Type B pancreatic cell (in vitro differentiated cells): ENCODE measurements around the gene CETN1. TPM values are rescaled to one million over a fixed set of nuclear protein-coding genes. Genes with fewer than 3 reads are reported as not detected.

Experiments
- DNase-seq: peaks from one replicate; pipeline ENCODE4 v3.0.0; 2021; ENCODE audit warnings: mixed read lengths; ENCODE audit not compliant: unreplicated experiment; ENCODE audit errors: extremely low spot score
- H3K27ac Mint-ChIP-seq: 2 replicates; pipeline ENCODE4 v1.8.0; 2021; ENCODE audit warnings: mild to moderate bottlenecking, mixed read lengths
- H3K27me3 Mint-ChIP-seq: 2 replicates; pipeline ENCODE4 v1.8.0; 2021; ENCODE audit warnings: mixed read lengths
- H3K36me3 Mint-ChIP-seq: 2 replicates; pipeline ENCODE4 v1.8.0; 2021; ENCODE audit warnings: mixed read lengths
- H3K4me1 Mint-ChIP-seq: one replicate; pipeline ENCODE4 v1.8.0; 2021; ENCODE audit warnings: mixed read lengths; ENCODE audit not compliant: unreplicated experiment
- H3K4me3 Mint-ChIP-seq: 2 replicates; pipeline ENCODE4 v1.8.0; 2021; ENCODE audit warnings: mild to moderate bottlenecking, mixed read lengths
- H3K9me3 Mint-ChIP-seq: 2 replicates; pipeline ENCODE4 v1.8.0; 2021; ENCODE audit warnings: mixed read lengths
- total RNA-seq: library from RNA; stranded (reverse); gene quantifications from 2 replicates; pipeline ENCODE4 v1.2.1, GENCODE V29; 2021; ENCODE audit warnings: low replicate concordance
- TF ChIP-seq, protein P1 (sequence below): fragments of 200-600 bp; sonication (generic); conservative IDR thresholded peaks from 2 replicates; pipeline ENCODE4 v1.5.0; 2021; ENCODE audit warnings: antibody characterized with exemption, mild to moderate bottlenecking

Gene CETN1
- total RNA-seq, 1 donor from 2014 or later, result not detected

DNA sequence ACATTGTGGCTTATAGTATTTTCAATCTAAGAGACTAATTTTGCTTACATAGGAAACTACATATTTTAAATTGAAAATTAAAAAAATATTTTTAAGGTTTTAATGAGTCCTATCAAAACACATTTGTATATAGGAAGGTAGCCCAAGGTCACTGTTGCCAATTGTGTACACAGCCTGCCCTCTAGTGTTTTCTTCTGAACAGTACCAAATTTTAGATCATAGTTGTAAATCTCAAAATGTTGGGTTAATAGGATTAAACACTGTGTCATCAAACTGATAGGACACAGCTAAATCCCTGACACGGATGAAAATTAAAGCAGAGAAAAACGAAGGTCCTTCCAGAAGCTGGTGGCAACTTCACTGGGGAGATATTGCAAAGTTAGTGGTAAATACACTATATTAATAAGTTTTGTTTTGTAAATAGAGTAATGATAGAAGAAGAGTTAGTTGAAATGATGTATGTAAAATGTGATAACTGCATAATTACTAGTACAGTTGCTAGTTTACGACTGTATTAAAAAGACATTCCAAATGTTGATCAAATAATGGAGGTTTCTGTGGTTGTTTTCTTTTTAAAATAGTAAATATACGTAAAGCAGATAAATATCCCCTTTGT is 36.3 kb downstream of the CETN1 start:
- H3K4me3 Mint-ChIP-seq, result no peak overlapping the region
- no peaks in the 10 kb centered on the region for H3K9me3 Mint-ChIP-seq
- H3K36me3 Mint-ChIP-seq, result no peaks in the 10 kb centered on the region
- H3K27me3 Mint-ChIP-seq, result no peaks in the 10 kb centered on the region
- DNase-seq, result no peak
- no peak overlapping the region for H3K27ac Mint-ChIP-seq
- TF ChIP-seq, protein P1, sequence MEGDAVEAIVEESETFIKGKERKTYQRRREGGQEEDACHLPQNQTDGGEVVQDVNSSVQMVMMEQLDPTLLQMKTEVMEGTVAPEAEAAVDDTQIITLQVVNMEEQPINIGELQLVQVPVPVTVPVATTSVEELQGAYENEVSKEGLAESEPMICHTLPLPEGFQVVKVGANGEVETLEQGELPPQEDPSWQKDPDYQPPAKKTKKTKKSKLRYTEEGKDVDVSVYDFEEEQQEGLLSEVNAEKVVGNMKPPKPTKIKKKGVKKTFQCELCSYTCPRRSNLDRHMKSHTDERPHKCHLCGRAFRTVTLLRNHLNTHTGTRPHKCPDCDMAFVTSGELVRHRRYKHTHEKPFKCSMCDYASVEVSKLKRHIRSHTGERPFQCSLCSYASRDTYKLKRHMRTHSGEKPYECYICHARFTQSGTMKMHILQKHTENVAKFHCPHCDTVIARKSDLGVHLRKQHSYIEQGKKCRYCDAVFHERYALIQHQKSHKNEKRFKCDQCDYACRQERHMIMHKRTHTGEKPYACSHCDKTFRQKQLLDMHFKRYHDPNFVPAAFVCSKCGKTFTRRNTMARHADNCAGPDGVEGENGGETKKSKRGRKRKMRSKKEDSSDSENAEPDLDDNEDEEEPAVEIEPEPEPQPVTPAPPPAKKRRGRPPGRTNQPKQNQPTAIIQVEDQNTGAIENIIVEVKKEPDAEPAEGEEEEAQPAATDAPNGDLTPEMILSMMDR, result peak; percentile 88
- peaks cover 15% of the 10 kb centered on the region for H3K4me1 Mint-ChIP-seq

DNA sequence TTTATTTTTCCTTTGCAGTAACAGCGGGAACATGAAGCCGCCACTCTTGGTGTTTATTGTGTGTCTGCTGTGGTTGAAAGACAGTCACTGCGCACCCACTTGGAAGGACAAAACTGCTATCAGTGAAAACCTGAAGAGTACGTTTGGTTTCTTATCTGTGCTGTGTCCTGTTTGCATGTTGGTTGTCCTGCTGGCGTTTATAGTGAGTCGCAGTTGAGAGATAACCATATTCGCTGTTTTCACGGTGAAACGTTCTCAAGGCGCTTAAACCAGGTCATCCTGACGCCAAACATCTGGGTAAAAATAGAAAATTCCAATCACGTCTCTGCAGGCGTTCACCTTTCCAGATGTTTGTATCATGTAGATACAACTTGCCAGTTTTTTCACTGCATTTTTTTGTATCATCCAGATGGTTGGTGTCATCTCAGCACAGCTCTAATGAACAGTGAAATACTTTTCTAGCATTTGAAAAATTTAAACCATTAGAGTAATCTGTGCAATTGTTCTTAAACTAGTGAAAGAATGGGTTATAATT is 37.9 kb downstream of the CETN1 start:
- Mint-ChIP-seq H3K36me3 (no peaks in the 10 kb centered on the region), H3K4me1 (peaks cover 15% of the 10 kb centered on the region), H3K9me3 (no peaks in the 10 kb centered on the region), H3K4me3 (no peak overlapping the region), H3K27ac (no peak overlapping the region), H3K27me3 (no peaks in the 10 kb centered on the region)
- TF ChIP-seq, protein P1, result no peak
- DNase-seq, result no peak

DNA sequence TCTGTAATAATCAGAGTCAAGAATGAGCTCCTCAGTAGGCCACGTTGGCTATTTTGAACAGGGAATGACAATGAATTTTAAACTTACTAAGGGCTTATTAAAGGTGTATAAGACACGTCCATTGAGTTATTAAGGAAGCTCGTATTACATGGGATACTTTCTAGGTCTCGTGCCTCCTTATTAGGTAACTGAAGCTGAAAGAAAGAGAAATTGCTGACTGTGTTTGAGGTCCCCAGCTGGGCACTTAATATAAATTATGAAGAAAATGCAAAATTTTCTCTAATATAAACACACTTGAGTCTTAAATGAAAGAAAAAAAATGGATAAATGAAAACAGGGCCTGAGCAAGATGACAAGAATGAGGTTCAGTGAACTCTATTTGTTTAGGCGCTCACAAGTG is 38.4 kb downstream of the CETN1 start:
- Mint-ChIP-seq H3K9me3 (no peaks in the 10 kb centered on the region), H3K4me1 (peaks cover 15% of the 10 kb centered on the region), H3K27ac (no peak overlapping the region), H3K4me3 (no peak overlapping the region), H3K27me3 (no peaks in the 10 kb centered on the region), H3K36me3 (no peaks in the 10 kb centered on the region)
- no peak for DNase-seq
- TF ChIP-seq, protein P1, result no peak

DNA sequence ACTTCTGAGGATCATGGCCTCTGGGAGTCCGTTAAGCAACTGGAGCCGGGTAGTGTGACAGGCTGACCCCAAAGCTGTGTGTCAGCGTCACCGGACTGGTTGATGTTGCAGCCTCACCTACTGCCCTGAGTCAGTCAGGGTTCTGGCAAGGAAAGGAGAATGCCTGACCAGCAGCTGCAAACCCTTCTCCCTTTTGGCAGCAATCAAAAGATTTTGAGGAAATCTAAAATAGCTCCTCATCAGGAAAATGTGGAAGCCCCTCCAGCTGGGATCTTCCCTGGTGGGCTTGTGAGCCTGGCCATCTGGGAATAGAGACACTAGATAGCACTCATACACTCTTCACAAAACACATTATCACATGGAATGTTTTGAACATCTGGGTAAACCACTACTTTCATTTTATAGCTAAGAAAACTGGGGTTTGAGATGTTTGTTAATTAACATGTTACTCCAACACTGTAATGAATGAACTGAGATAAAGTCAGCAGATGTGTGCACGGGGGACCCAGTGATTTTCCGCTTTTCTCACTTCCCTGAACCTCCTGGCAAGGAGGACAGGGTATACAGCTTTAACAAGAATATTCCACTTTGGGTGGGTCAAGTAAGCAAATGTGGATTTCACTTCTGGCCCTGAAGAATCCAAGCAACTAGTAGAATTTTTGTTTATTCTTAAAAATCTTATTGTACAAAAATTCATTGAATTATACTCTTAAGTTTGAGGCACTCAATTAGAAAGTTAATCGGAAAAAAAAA is 41.3 kb downstream of the CETN1 start:
- peaks cover 16% of the 10 kb centered on the region for H3K4me1 Mint-ChIP-seq
- no peaks in the 10 kb centered on the region for H3K36me3 Mint-ChIP-seq
- no peak overlapping the region for H3K4me3 Mint-ChIP-seq
- H3K27ac Mint-ChIP-seq, result no peak overlapping the region
- DNase-seq, result no peak
- H3K9me3 Mint-ChIP-seq, result no peaks in the 10 kb centered on the region
- TF ChIP-seq, protein P1, result no peak
- peaks cover 3% of the 10 kb centered on the region for H3K27me3 Mint-ChIP-seq

DNA sequence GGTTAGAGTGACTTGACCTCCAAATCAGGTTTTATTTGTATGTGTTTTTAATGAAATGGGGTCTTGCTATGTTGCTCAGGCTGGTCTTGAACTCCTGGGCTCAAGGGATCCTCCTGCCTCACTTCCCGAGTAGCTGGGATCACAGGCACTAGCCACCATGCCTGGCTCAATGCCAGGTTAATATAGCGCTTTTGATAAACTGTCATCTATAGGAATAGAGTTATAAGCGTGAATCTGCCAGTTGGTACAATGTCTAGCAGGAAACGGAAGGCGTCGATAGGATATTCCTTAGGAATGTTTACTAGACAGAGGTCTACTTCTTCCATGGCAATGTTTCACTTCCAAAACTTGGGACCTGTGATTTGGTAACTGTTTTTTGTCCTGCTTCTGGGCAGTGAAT is 42.1 kb downstream of the CETN1 start:
- Mint-ChIP-seq H3K4me3 (no peak overlapping the region), H3K9me3 (no peaks in the 10 kb centered on the region), H3K27me3 (peaks cover 3% of the 10 kb centered on the region), H3K36me3 (peaks cover 3% of the 10 kb centered on the region), H3K27ac (no peak overlapping the region), H3K4me1 (peaks cover 14% of the 10 kb centered on the region)
- DNase-seq, result no peak
- TF ChIP-seq, protein P1, result no peak
